ENCODE data around the gene ETV1. TPM values are rescaled to one million over a fixed set of nuclear protein-coding genes. Genes with fewer than 3 reads are reported as not detected.

The ETV1 gene
- total and polyA plus RNA-seq, 2 of the 4 experiments (the other 2 are of a cell fraction), result 8.6 to 21.1 TPM

- Histone ChIP-seq H2BK120ac (ENCODE audit: low read depth, low read length) (peak overlapping the region; percentile 52; the same call in 1 of the 2 replicates), H2BK20ac (ENCODE audit: low read depth, low read length) (peak overlapping the region; percentile 55; the same call in 1 of the 2 replicates), H2BK5ac (ENCODE audit: low read depth, low read length, poor library complexity, severe bottlenecking) (no peak overlapping the region), H2AFZ (replicated peaks; ENCODE audit: low read length, poor library complexity) (no peak overlapping the region), H3K56ac (ENCODE audit: extremely low read depth, insufficient read depth, low read length) (no peak overlapping the region), H3K14ac (replicated peaks; ENCODE audit: low read depth, low read length) (no peak overlapping the region), H3K9me3 (ENCODE audit: control insufficient read depth, insufficient read depth, low read length) (no peaks in the 10 kb centered on the region), H2AK5ac (ENCODE audit: low read depth, low read length) (no peak overlapping the region), H4K91ac (ENCODE audit: insufficient read depth, low read depth, low read length) (no peak overlapping the region), H3K4me1 (ENCODE audit: control insufficient read depth, insufficient read depth, low read length) (peaks cover 6% of the 10 kb centered on the region), H4K20me1 (ENCODE audit: insufficient read depth, low read length) (no peaks in the 10 kb centered on the region), H4K5ac (ENCODE audit: low read depth, low read length) (no peak overlapping the region), H3K9ac (ENCODE audit: low read depth, low read length) (no peak overlapping the region), H2BK15ac (ENCODE audit: low read depth, low read length) (peak overlapping the region; percentile 32; the same call in 1 of the 3 replicates), H3K79me1 (ENCODE audit: low read depth in 1 of 2, low read length in 2 of 2) (peaks cover 0 to 14% of the 10 kb centered on the region in 2 experiments; a peak in 2 of 4 replicates), H3K27ac (ENCODE audit: insufficient read depth, low read length) (no peak overlapping the region), H3K18ac (ENCODE audit: low read depth, low read length) (no peak overlapping the region), H3K23ac (ENCODE audit: low read depth, low read length) (peak overlapping the region; percentile 10; the same call in 1 of the 2 replicates), H3K4me2 (ENCODE audit: low read depth, low read length) (no peak overlapping the region), H2AK9ac (replicated peaks; ENCODE audit: low read depth, low read length, poor library complexity) (no peak overlapping the region), H3K4me3 (ENCODE audit: insufficient read depth, low read depth, low read length) (no peak overlapping the region), H3K4ac (ENCODE audit: low read depth, low read length) (0 out of 2 replicates have a peak overlapping the region, but pooled peaks have one; percentile 29), H3K36me3 (ENCODE audit: control insufficient read depth, insufficient read depth, low read length) (no peaks in the 10 kb centered on the region), H3K27me3 (ENCODE audit: control insufficient read depth, insufficient read depth, low read length) (no peaks in the 10 kb centered on the region), H3K9me1 (ENCODE audit: insufficient read depth, low read length) (no peaks in the 10 kb centered on the region), H4K8ac (ENCODE audit: low read depth in 2 of 2, low read length in 2 of 2) (no peak overlapping the region; a peak in 1 of 4 replicates)
- WGBS, 2 experiments (ENCODE audit: extremely low coverage in 2 of 2, insufficient read length in 1 of 2), result no CpG with 5 or more reads among the region's 4 CpGs
- ChIA-PET POLR2A (ENCODE audit: unreplicated experiment) (no interaction called here), CTCF (no interaction called here)
- DNase-seq, result no peak
- dilution Hi-C loops (cut with HindIII; ENCODE audit: low sequenced_read_pairs, unreplicated experiment) (no loop called here), intact Hi-C loops (cut with micrococcal nuclease) (no loop called here), in situ Hi-C loops (cut with MboI; ENCODE audit: low sequenced_read_pairs) (loop anchor here (5.0 to 25.0 kb wide), 2 partner anchors 61 to 1321 kb away; no protein-coding TSS in a partner anchor)
- TF ChIP-seq BHLHE40 (IDR thresholded peaks at IDR 0.05; ENCODE audit: low read depth, low read length) (no peak), RAD21 (IDR thresholded peaks at IDR 0.05; ENCODE audit: low read length) (no peak), SMC3 (IDR thresholded peaks at IDR 0.05; ENCODE audit: low read depth, low read length) (no peak), NFE2L2 (IDR thresholded peaks at IDR 0.05; ENCODE audit: low read depth, low read length) (no peak), FOS (IDR thresholded peaks at IDR 0.05; ENCODE audit: low read depth, low read length) (no peak), CHD1 (IDR thresholded peaks at IDR 0.05; ENCODE audit: low read depth, low read length) (no peak), RCOR1 (IDR thresholded peaks at IDR 0.05; ENCODE audit: insufficient replicate concordance, low read length) (no peak), MAFK (IDR thresholded peaks at IDR 0.05; ENCODE audit: low read depth, low read length) (no peak), POLR2A (IDR thresholded peaks at IDR 0.05; ENCODE audit: low read depth, low read length) (no peak), RFX5 (IDR thresholded peaks at IDR 0.05; ENCODE audit: low read depth, low read length) (no peak), ELK1 (IDR thresholded peaks at IDR 0.05; ENCODE audit: borderline replicate concordance, low read depth, low read length) (no peak), CEBPB (IDR thresholded peaks at IDR 0.05; ENCODE audit: low read depth, low read length) (no peak)
- TF ChIP-seq, protein P1, sequence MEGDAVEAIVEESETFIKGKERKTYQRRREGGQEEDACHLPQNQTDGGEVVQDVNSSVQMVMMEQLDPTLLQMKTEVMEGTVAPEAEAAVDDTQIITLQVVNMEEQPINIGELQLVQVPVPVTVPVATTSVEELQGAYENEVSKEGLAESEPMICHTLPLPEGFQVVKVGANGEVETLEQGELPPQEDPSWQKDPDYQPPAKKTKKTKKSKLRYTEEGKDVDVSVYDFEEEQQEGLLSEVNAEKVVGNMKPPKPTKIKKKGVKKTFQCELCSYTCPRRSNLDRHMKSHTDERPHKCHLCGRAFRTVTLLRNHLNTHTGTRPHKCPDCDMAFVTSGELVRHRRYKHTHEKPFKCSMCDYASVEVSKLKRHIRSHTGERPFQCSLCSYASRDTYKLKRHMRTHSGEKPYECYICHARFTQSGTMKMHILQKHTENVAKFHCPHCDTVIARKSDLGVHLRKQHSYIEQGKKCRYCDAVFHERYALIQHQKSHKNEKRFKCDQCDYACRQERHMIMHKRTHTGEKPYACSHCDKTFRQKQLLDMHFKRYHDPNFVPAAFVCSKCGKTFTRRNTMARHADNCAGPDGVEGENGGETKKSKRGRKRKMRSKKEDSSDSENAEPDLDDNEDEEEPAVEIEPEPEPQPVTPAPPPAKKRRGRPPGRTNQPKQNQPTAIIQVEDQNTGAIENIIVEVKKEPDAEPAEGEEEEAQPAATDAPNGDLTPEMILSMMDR (conservative IDR thresholded peaks at IDR 0.05; ENCODE audit: low read depth, low read length), result no peak
- TF ChIP-seq, protein P2, sequence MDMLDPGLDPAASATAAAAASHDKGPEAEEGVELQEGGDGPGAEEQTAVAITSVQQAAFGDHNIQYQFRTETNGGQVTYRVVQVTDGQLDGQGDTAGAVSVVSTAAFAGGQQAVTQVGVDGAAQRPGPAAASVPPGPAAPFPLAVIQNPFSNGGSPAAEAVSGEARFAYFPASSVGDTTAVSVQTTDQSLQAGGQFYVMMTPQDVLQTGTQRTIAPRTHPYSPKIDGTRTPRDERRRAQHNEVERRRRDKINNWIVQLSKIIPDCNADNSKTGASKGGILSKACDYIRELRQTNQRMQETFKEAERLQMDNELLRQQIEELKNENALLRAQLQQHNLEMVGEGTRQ (IDR thresholded peaks at IDR 0.05; ENCODE audit: low read depth, low read length), result no peak
- no peak for ATAC-seq (ENCODE audit: low read depth)
- BruUV-seq (replicated peaks), result no TSS peak
Measured at GRCh38 chr7:13982940-13983677, 6.4 kb downstream of the ETV1 start.
